Measurements from ENCODE around the gene DGLUCY. TPM values are rescaled to one million over a fixed set of nuclear protein-coding genes. Genes with fewer than 3 reads are reported as not detected.
"Not testable (repeated sequence)": the region's sequence is repeated elsewhere in the genome, so short reads cannot be mapped to it uniquely, and the experiment has no call there.

Gene DGLUCY
- total and polyA plus RNA-seq, 2 experiments from 2014 or later: 15.2 to 15.7 TPM

GRCh38 chr14:91090743-91091142, 23.1 kb upstream of the DGLUCY start:
- no peak overlapping the region for H3K9ac ChIP-seq
- no peaks in the 10 kb centered on the region for H3K36me3 ChIP-seq (ENCODE audit: low read depth)
- no peaks in the 10 kb centered on the region for H3K9me3 ChIP-seq (ENCODE audit: low read depth)
- no peaks in the 10 kb centered on the region for H3K79me2 ChIP-seq (ENCODE audit: insufficient read depth)
- WGBS, 2 experiments (ENCODE audit: low coverage in 1 of 2, low lambda C conversion rate in 2 of 2, missing lambda C conversion rate in 2 of 2): 11 to 46% methylated on average over 1 of the region's 1 CpG
- TF ChIP-seq EZH2 (IDR thresholded peaks at IDR 0.05; ENCODE audit: insufficient read depth, poor library complexity, severe bottlenecking) (no peak), EZH2phosphoT487 (IDR thresholded peaks at IDR 0.05; ENCODE audit: insufficient read depth, low read depth) (no peak)
- in situ Hi-C loops (cut with MboI): no loop called here
- no peak overlapping the region for H3K4me3 ChIP-seq
- no peak overlapping the region for H3K4me2 ChIP-seq (ENCODE audit: unreplicated experiment)
- no peak for DNase-seq
- H4K20me1 ChIP-seq (ENCODE audit: insufficient read depth): no peaks in the 10 kb centered on the region
- H3K9me2 ChIP-seq (ENCODE audit: insufficient read depth): no peaks in the 10 kb centered on the region
- H3K27ac ChIP-seq: no peak overlapping the region
- H3K27me3 ChIP-seq (replicated peaks; ENCODE audit: insufficient read depth): no peaks in the 10 kb centered on the region
- no peak overlapping the region for H2AFZ ChIP-seq
- H3K4me1 ChIP-seq (ENCODE audit: insufficient read depth): no peaks in the 10 kb centered on the region
- no peaks in the 10 kb centered on the region for H3F3A ChIP-seq (ENCODE audit: insufficient read depth)

GRCh38 chr14:91092073-91092472, 21.8 kb upstream of the DGLUCY start:
- DNase-seq: no peak
- Histone ChIP-seq H3K27ac (no peak overlapping the region), H3F3A (ENCODE audit: insufficient read depth) (no peaks in the 10 kb centered on the region), H3K4me2 (ENCODE audit: unreplicated experiment) (no peak overlapping the region), H3K27me3 (replicated peaks; ENCODE audit: insufficient read depth) (0 out of 2 replicates have a peak, but pooled peaks cover 2% of the 10 kb centered on the region), H3K36me3 (ENCODE audit: low read depth) (no peaks in the 10 kb centered on the region), H3K4me3 (no peak overlapping the region), H3K79me2 (ENCODE audit: insufficient read depth) (no peaks in the 10 kb centered on the region), H3K9ac (no peak overlapping the region), H4K20me1 (ENCODE audit: insufficient read depth) (no peaks in the 10 kb centered on the region), H2AFZ (no peak overlapping the region), H3K9me3 (ENCODE audit: low read depth) (no peaks in the 10 kb centered on the region), H3K9me2 (ENCODE audit: insufficient read depth) (no peaks in the 10 kb centered on the region), H3K4me1 (ENCODE audit: insufficient read depth) (no peaks in the 10 kb centered on the region)
- TF ChIP-seq EZH2 (IDR thresholded peaks at IDR 0.05; ENCODE audit: insufficient read depth, poor library complexity, severe bottlenecking) (no peak), EZH2phosphoT487 (IDR thresholded peaks at IDR 0.05; ENCODE audit: insufficient read depth, low read depth) (no peak)
- WGBS, 2 experiments (ENCODE audit: low coverage in 1 of 2, low lambda C conversion rate in 2 of 2, missing lambda C conversion rate in 2 of 2): 44 to 50% methylated on average over 3 of the region's 3 CpGs
- in situ Hi-C loops (cut with MboI): no loop called here

GRCh38 chr14:91093743-91094472, 20.0 kb upstream of the DGLUCY start:
- H3K27ac ChIP-seq; H2AFZ ChIP-seq; H3K36me3 ChIP-seq (ENCODE audit: low read depth); H3K27me3 ChIP-seq (replicated peaks; ENCODE audit: insufficient read depth); H3K4me1 ChIP-seq (ENCODE audit: insufficient read depth); in situ Hi-C loops (cut with MboI); H4K20me1 ChIP-seq (ENCODE audit: insufficient read depth); H3K79me2 ChIP-seq (ENCODE audit: insufficient read depth); DNase-seq; H3K9me2 ChIP-seq (ENCODE audit: insufficient read depth); H3K4me2 ChIP-seq (ENCODE audit: unreplicated experiment); H3K4me3 ChIP-seq; H3K9ac ChIP-seq; H3F3A ChIP-seq (ENCODE audit: insufficient read depth); H3K9me3 ChIP-seq (ENCODE audit: low read depth): not testable (repeated sequence)
- WGBS, 2 experiments (ENCODE audit: low coverage in 1 of 2, low lambda C conversion rate in 2 of 2, missing lambda C conversion rate in 2 of 2): 79 to 81% methylated on average over 12 to 14 of the region's 14 CpGs

- no peaks in the 10 kb centered on the region for H4K20me1 ChIP-seq (ENCODE audit: insufficient read depth)
- no peaks in the 10 kb centered on the region for H3F3A ChIP-seq (ENCODE audit: insufficient read depth)
- H3K4me3 ChIP-seq: no peak overlapping the region
- H3K27ac ChIP-seq: no peak overlapping the region
- H3K36me3 ChIP-seq (ENCODE audit: low read depth): no peaks in the 10 kb centered on the region
- no peaks in the 10 kb centered on the region for H3K9me2 ChIP-seq (ENCODE audit: insufficient read depth)
- no peak overlapping the region for H2AFZ ChIP-seq
- no peaks in the 10 kb centered on the region for H3K79me2 ChIP-seq (ENCODE audit: insufficient read depth)
- H3K9ac ChIP-seq: no peak overlapping the region
- TF ChIP-seq EZH2 (IDR thresholded peaks at IDR 0.05; ENCODE audit: insufficient read depth, poor library complexity, severe bottlenecking) (no peak), EZH2phosphoT487 (IDR thresholded peaks at IDR 0.05; ENCODE audit: insufficient read depth, low read depth) (no peak)
- no peaks in the 10 kb centered on the region for H3K4me1 ChIP-seq (ENCODE audit: insufficient read depth)
- no peak for DNase-seq
- H3K4me2 ChIP-seq (ENCODE audit: unreplicated experiment): no peak overlapping the region
- WGBS, 2 experiments (ENCODE audit: low coverage in 1 of 2, low lambda C conversion rate in 2 of 2, missing lambda C conversion rate in 2 of 2): 51 to 56% methylated on average over 4 of the region's 4 CpGs
- in situ Hi-C loops (cut with MboI): no loop called here
- no peaks in the 10 kb centered on the region for H3K9me3 ChIP-seq (ENCODE audit: low read depth)
- 0 out of 2 replicates have a peak, but pooled peaks cover 3% of the 10 kb centered on the region for H3K27me3 ChIP-seq (replicated peaks; ENCODE audit: insufficient read depth)
Observed at GRCh38 chr14:91094772-91095171, 19.1 kb upstream of the DGLUCY start.

Data from GM23248 (cell line).